H1 (cell line): ENCODE measurements around the gene ADIPOR2. TPM values are rescaled to one million over a fixed set of nuclear protein-coding genes. Genes with fewer than 3 reads are reported as not detected.

Experiments used
- CTCF ChIA-PET: fragments of 300-600 bp; sonication (Branson Sonifier 250); formaldehyde crosslinking; loops from one replicate; lab custom pipeline; 2021; ENCODE audit not compliant: partially characterized antibody; lab: Charles Lee
- POLR2A ChIA-PET: fragments of 300-600 bp; sonication (Branson Sonifier 250); formaldehyde crosslinking; loops from one replicate; lab custom pipeline; 2021; ENCODE audit warnings: inconsistent platforms; ENCODE audit not compliant: partially characterized antibody; lab: Charles Lee
- DNase-seq, 2 experiments: peaks; one replicate each; pipeline versions ENCODE4 v3.0.0 to v3.0.0-alpha.2; 2010 to 2022; ENCODE audit warnings: low spot score in 2 of 2, low read depth in 1 of 2, mixed read lengths in 1 of 2
- FAIRE-seq: peaks from 2 replicates; lab custom pipeline; 2011; peaks lifted over from hg19 to GRCh38; lab: Jason Lieb, UNC
- H2AFZ ChIP-seq: 2 replicates; pipeline ENCODE4 v1.8.1; 2012; ENCODE audit warnings: low read length, inconsistent platforms
- H2AK5ac ChIP-seq: 2 replicates; pipeline ENCODE4 v1.6.1; 2013; ENCODE audit warnings: low read depth, low read length
- H2BK120ac ChIP-seq: replicated peaks from 2 replicates; pipeline ENCODE3; 2013; ENCODE audit warnings: low read depth, low read length, inconsistent platforms
- H2BK12ac ChIP-seq: 2 replicates; pipeline ENCODE4 v1.6.1; 2013; ENCODE audit warnings: low read depth, low read length
- H2BK15ac ChIP-seq: 2 replicates; pipeline ENCODE4 v1.6.1; 2013; ENCODE audit warnings: low read length
- H2BK20ac ChIP-seq: 2 replicates; pipeline ENCODE4 v1.6.1; 2013; ENCODE audit warnings: low read length
- H2BK5ac ChIP-seq: 2 replicates; pipeline ENCODE4 v1.6.1; 2013; ENCODE audit warnings: low read depth, low read length
- H3K14ac ChIP-seq: 2 replicates; pipeline ENCODE4 v1.6.1; 2013; ENCODE audit warnings: inconsistent platforms; ENCODE audit not compliant: insufficient read length
- H3K18ac ChIP-seq: 2 replicates; pipeline ENCODE4 v1.6.1; 2013; ENCODE audit warnings: low read length; ENCODE audit errors: extremely low read depth
- H3K23ac ChIP-seq: 2 replicates; pipeline ENCODE4 v1.6.1; 2013; ENCODE audit warnings: inconsistent platforms; ENCODE audit not compliant: insufficient read length
- H3K23me2 ChIP-seq: 2 replicates; pipeline ENCODE4 v1.6.1; 2013; ENCODE audit warnings: low read depth, low read length
- H3K27ac ChIP-seq: 2 replicates; pipeline ENCODE4 v1.6.1; 2011; ENCODE audit warnings: low read depth, low read length, inconsistent platforms
- H3K27me3 ChIP-seq, 4 experiments: replicated peaks in 1 of 4; 1 replicate in 1 of 4; 2 replicates in 3 of 4; pipeline versions ENCODE4 v1.6.1 to v1.8.1; 2011 to 2013; ENCODE audit warnings: low read length in 3 of 4, mild to moderate bottlenecking in 3 of 4, inconsistent platforms in 2 of 4, mixed read lengths in 2 of 4, moderate library complexity in 1 of 4; ENCODE audit not compliant: control insufficient read depth in 3 of 4, insufficient read depth in 3 of 4; ENCODE audit errors: extremely low read depth in 1 of 4
- H3K36me3 ChIP-seq, 4 experiments: 2 replicates each; pipeline versions ENCODE4 v1.6.1 to v1.8.1; 2011 to 2013; ENCODE audit warnings: mild to moderate bottlenecking in 4 of 4, low read length in 3 of 4, moderate library complexity in 2 of 4, control low read depth in 1 of 4, inconsistent platforms in 1 of 4; ENCODE audit not compliant: insufficient read depth in 4 of 4, control insufficient read depth in 2 of 4
- H3K4ac ChIP-seq: replicated peaks from 2 replicates; pipeline ENCODE3; 2013; ENCODE audit warnings: low read length, low read depth, mixed read lengths, inconsistent platforms; ENCODE audit not compliant: insufficient read length
- H3K4me1 ChIP-seq, 4 experiments: replicated peaks in 1 of 4; 1 replicate in 1 of 4; 2 replicates in 3 of 4; pipeline versions ENCODE4 v1.6.1 to v1.8.1; 2011 to 2013; ENCODE audit warnings: low read length in 3 of 4, inconsistent platforms in 2 of 4, mixed read lengths in 1 of 4; ENCODE audit not compliant: insufficient read depth in 4 of 4, control insufficient read depth in 3 of 4
- H3K4me2 ChIP-seq, 2 experiments: 2 replicates each; pipeline versions ENCODE4 v1.6.1 to v1.8.1; 2011 to 2013; ENCODE audit warnings: low read depth in 2 of 2, low read length in 2 of 2, control low read depth in 1 of 2, inconsistent platforms in 1 of 2, mild to moderate bottlenecking in 1 of 2; ENCODE audit not compliant: insufficient read depth in 1 of 2
- H3K4me3 ChIP-seq, 4 experiments: fragments of 200-600, 300-600 bp in 1 of 4; sonication (generic), shearing (Covaris generic), sonication (Bioruptor Twin) in 1 of 4; 2 replicates each; pipeline versions ENCODE4 v1.5.1 to v1.8.1; 2011 to 2016; ENCODE audit warnings: low read length in 4 of 4, low read depth in 3 of 4, control low read depth in 2 of 4, inconsistent platforms in 2 of 4, mild to moderate bottlenecking in 2 of 4, mixed read lengths in 1 of 4, moderate library complexity in 1 of 4; ENCODE audit not compliant: insufficient read depth in 2 of 4; ENCODE audit errors: extremely low read depth in 1 of 4
- H3K56ac ChIP-seq: replicated peaks from 2 replicates; pipeline ENCODE3; 2013; ENCODE audit warnings: low read depth, mild to moderate bottlenecking, mixed read lengths, low read length, inconsistent platforms; ENCODE audit not compliant: insufficient read length
- H3K79me1 ChIP-seq: 2 replicates; pipeline ENCODE4 v1.6.1; 2013; ENCODE audit warnings: low read depth, low read length, control low read depth
- H3K79me2 ChIP-seq, 2 experiments: 2 replicates each; pipeline versions ENCODE4 v1.6.1 to v1.8.1; 2012 to 2013; ENCODE audit warnings: low read length in 2 of 2, mild to moderate bottlenecking in 2 of 2, inconsistent platforms in 1 of 2; ENCODE audit not compliant: insufficient read depth in 2 of 2, control insufficient read depth in 1 of 2
- H3K9ac ChIP-seq, 4 experiments: replicated peaks in 1 of 4; 1 replicate in 1 of 4; 2 replicates in 3 of 4; pipeline versions ENCODE4 v1.6.1 to v1.8.1; 2011 to 2013; ENCODE audit warnings: low read depth in 3 of 4, low read length in 3 of 4, control low read depth in 2 of 4, mild to moderate bottlenecking in 2 of 4, moderate library complexity in 2 of 4, inconsistent platforms in 1 of 4; ENCODE audit errors: extremely low read depth in 1 of 4
- H3K9me3 ChIP-seq, 2 experiments: 2 replicates each; pipeline versions ENCODE4 v1.6.1 to v1.8.1; 2012 to 2013; ENCODE audit warnings: mild to moderate bottlenecking in 2 of 2, moderate library complexity in 2 of 2, control low read depth in 1 of 2, inconsistent platforms in 1 of 2, low read depth in 1 of 2, low read length in 1 of 2, mixed read lengths in 1 of 2; ENCODE audit not compliant: insufficient read depth in 2 of 2
- H4K20me1 ChIP-seq, 2 experiments: replicated peaks in 1 of 2; 2 replicates each; pipeline versions ENCODE3 to v1.8.1; 2011 to 2013; ENCODE audit warnings: inconsistent platforms in 2 of 2, low read length in 2 of 2, mild to moderate bottlenecking in 1 of 2; ENCODE audit not compliant: insufficient read depth in 2 of 2, control insufficient read depth in 1 of 2
- H4K5ac ChIP-seq: 2 replicates; pipeline ENCODE4 v1.6.1; 2013; ENCODE audit warnings: low read length, low read depth, mixed read lengths, inconsistent platforms; ENCODE audit not compliant: insufficient read length
- H4K8ac ChIP-seq: 2 replicates; pipeline ENCODE4 v1.8.0; 2013; ENCODE audit warnings: mild to moderate bottlenecking, moderate library complexity, low read length, inconsistent platforms; ENCODE audit not compliant: insufficient read depth; ENCODE audit errors: extremely low read depth
- H4K91ac ChIP-seq: replicated peaks from 2 replicates; pipeline ENCODE3; 2013; ENCODE audit warnings: low read length, mixed read lengths, inconsistent platforms; ENCODE audit not compliant: insufficient read length
- EP300 ChIP-seq, 2 experiments: IDR thresholded peaks; 1 replicate in 1 of 2; 2 replicates in 1 of 2; pipeline ENCODE4 v1.6.1; 2011 to 2012; ENCODE audit warnings: low read depth in 2 of 2, low read length in 2 of 2, mild to moderate bottlenecking in 2 of 2, borderline replicate concordance in 1 of 2, inconsistent platforms in 1 of 2, moderate library complexity in 1 of 2
- GABPA ChIP-seq: IDR thresholded peaks from 2 replicates; pipeline ENCODE4 v1.6.1; 2011; ENCODE audit warnings: mild to moderate bottlenecking, low read length, moderate library complexity, borderline replicate concordance; ENCODE audit not compliant: insufficient read depth
- KDM4A ChIP-seq: IDR thresholded peaks from one replicate; pipeline ENCODE4 v1.7.1; 2012; ENCODE audit warnings: low read depth, mild to moderate bottlenecking, moderate library complexity, low read length, inconsistent platforms; ENCODE audit not compliant: severe bottlenecking
- TBP ChIP-seq: IDR thresholded peaks from 2 replicates; pipeline ENCODE4 v1.6.1; 2011; ENCODE audit warnings: low read depth, low read length, improper control_type of control experiment
- WGBS, 2 experiments: shearing (Covaris generic) in 1 of 2; methylation state at CpG; one replicate each; pipeline versions ENCODE4 v1.1.6 to v1.1.7; 2013 to 2015; ENCODE audit warnings: low lambda C conversion rate in 2 of 2, mixed read lengths in 2 of 2, inconsistent platforms in 1 of 2, low coverage in 1 of 2, missing lambda C conversion rate in 1 of 2; ENCODE audit not compliant: insufficient replicate concordance in 2 of 2, insufficient coverage in 1 of 2, insufficient read length in 1 of 2; ENCODE audit errors: extremely low coverage in 1 of 2, missing lambda C conversion rate in 1 of 2; 5-methylcytosine and 5-hydroxymethylcytosine counted together
- polyA plus RNA-seq, 7 experiments: library from polyadenylated mRNA; depleted of rRNA in 3 of 7; stranded (reverse) in 5 of 7; unstranded in 2 of 7; fragments of >200 nt in 5 of 7; fragments of 200-250 nt in 2 of 7; gene quantifications; 1 replicate in 5 of 7; 2 replicates in 1 of 7; 4 replicates in 1 of 7; pipeline versions ENCODE4 v1.2.1 to v1.2.3, GENCODE V29; 2011 to 2013; ENCODE audit warnings: missing spikeins in 2 of 7, mixed read lengths in 2 of 7
- total RNA-seq: library from RNA; stranded (reverse); fragmentation: NEBNext Ultra II Directional; extraction: Animal tissue kit (Norgen Biotek cat#: 25700); gene quantifications from 2 replicates; pipeline ENCODE4 v1.2.1, GENCODE V29; 2021
- TF ChIP-seq, protein P1 (sequence below): IDR thresholded peaks from 2 replicates; pipeline ENCODE4 v1.6.1; 2011; ENCODE audit warnings: low read depth, mild to moderate bottlenecking, low read length; ENCODE audit not compliant: insufficient read depth

ADIPOR2 gene
- total and polyA plus RNA-seq, 2 of the 8 experiments (the other 6 are each of a cell fraction or from before 2014, with no cell fraction given): 17.5 to 50.8 TPM

DNA sequence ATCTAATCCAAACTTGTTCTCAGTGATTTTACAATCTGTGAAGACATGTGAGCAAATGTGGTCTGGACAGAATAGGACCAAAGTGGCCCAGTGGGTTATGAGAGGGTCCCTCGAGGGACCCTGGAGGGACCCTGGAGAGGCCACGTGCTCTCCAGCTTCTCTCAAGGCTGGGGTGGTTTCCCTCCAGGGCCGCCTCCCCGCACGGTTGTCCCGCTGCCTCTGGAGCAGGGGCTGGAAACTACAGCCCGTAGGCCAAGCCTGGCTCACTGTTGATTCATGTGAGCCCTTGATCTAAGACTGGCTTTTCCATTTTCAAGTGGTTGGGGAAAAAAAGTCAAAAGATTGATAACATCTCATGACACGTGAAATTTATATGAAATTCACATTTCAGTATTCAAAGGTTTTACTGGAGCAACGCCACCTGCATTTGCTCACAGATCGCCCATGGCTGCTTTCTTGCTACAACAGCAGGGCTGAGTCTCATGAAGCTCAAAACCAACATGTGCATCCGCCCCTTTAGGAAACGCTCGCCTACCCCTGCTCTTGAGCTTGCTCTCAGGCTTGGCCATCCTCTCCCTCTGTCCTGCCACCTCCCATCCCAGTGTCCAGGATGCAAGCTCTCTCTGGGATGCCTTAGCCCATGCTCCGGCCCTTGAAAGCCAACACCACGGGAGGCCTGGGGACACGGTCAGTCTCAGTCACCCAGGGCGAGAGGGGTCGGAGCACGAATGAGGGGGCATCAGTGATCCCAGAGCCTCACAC lies 117.3 kb downstream of the ADIPOR2 start:
- Histone ChIP-seq H4K8ac (no peak overlapping the region; the same call in 1 of the 2 replicates), H3K23me2 (no peaks in the 10 kb centered on the region; the same call in 1 of the 2 replicates), H2BK15ac (no peak overlapping the region), H2BK5ac (no peak overlapping the region), H4K91ac (no peak overlapping the region), H3K4ac (no peak overlapping the region), H2AK5ac (no peak overlapping the region), H3K56ac (no peak overlapping the region), H3K4me1 (peaks cover 0 to 2% (median 0%) of the 10 kb centered on the region in 4 experiments; a peak in 1 of 7 replicates), H2BK20ac (no peak overlapping the region), H3K9me3 (no peaks in the 10 kb centered on the region), H4K5ac (no peak overlapping the region), H2AFZ (no peak overlapping the region), H2BK120ac (no peak overlapping the region), H2BK12ac (no peak overlapping the region), H3K23ac (no peak overlapping the region), H3K79me2 (no peaks in the 10 kb centered on the region), H3K27me3 (no peaks in the 10 kb centered on the region), H3K9ac (no peak overlapping the region), H3K4me3 (no peak overlapping the region), H3K27ac (no peak overlapping the region), H4K20me1 (peaks cover 0 to 2% of the 10 kb centered on the region in 2 experiments), H3K36me3 (no peaks in the 10 kb centered on the region), H3K79me1 (no peaks in the 10 kb centered on the region), H3K4me2 (no peak overlapping the region), H3K14ac (no peak overlapping the region), H3K18ac (no peak overlapping the region)
- FAIRE-seq: no peak
- 86% methylated on average over 19 of the region's 19 CpGs; no CpG with 5 or more reads in 1 of the 2 experiments for WGBS, 2 experiments
- DNase-seq: no peak
- POLR2A ChIA-PET: no interaction called here
- TF ChIP-seq TBP (no peak), KDM4A (no peak), GABPA (no peak), EP300 (IDR thresholded peaks at IDR 0.05; ENCODE audit: borderline replicate concordance in 1 of 2, low read depth in 2 of 2, low read length in 2 of 2) (no peak)
- TF ChIP-seq, protein P1, sequence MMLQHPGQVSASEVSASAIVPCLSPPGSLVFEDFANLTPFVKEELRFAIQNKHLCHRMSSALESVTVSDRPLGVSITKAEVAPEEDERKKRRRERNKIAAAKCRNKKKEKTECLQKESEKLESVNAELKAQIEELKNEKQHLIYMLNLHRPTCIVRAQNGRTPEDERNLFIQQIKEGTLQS: no peak
- TF ChIP-seq, all 59 proteins: peak for 0
- CTCF ChIA-PET: interaction anchor here (1.2 to 3.3 kb wide), 3 partner anchors 10 to 132 kb away, joined by 3 to 27 read pairs (median 4); no protein-coding TSS in a partner anchor
